Left cardiac atrium (tissue), 4 donors: ENCODE results near the gene ZFPM1. TPM values are rescaled to one million over a fixed set of nuclear protein-coding genes. Genes with fewer than 3 reads are reported as not detected.
A peak's percentile ranks its signal among the peaks of the same experiment; 100 is the strongest.
"Not testable (repeated sequence)": the region's sequence is repeated elsewhere in the genome, so short reads cannot be mapped to it uniquely, and the experiment has no call there.

Experiments used
- ATAC-seq, 2 donors: fragments of 200-7000 bp; cut with Tn5 transposase; one replicate each; pipeline ENCODE4 v1.9.1; 2020; ENCODE audit warnings: mild to moderate bottlenecking in 2 of 2, moderate library complexity in 2 of 2
- DNase-seq: peaks from one replicate; pipeline ENCODE4 v3.0.0-alpha.2; 2020
- intact Hi-C, 2 donors: fragments of 100-400 bp; cut with DNase I; formaldehyde crosslinking; loops; one replicate each; pipeline versions ENCODE4 v1.14.1 to v1.15.1; 2022 to 2023
- total RNA-seq, 2 donors: library from RNA; stranded (reverse); fragmentation: NEBNext Ultra II Directional; extraction: Animal tissue kit (Norgen Biotek cat#: 25700); gene quantifications; one replicate each; pipeline ENCODE4 v1.2.1, GENCODE V29; 2021
- donor health status: DM: no; HTN: yes; CAD: no.
- donor health status: DM: no; HTN: yes; CAD: no; lungs with severe emphysema.
- donor health status: DM: yes; HTN: yes; CAD: no.
- donor health status: Dilated cardiomyopathy.

Gene ZFPM1
- total RNA-seq, 2 donors from 2014 or later, result 7.0 to 11.5 TPM

- ATAC-seq (no peak), DNase-seq (no peak)
- intact Hi-C loops, result no loop called here
Measured at GRCh38 chr16:88515371-88515770, 62.3 kb downstream of the ZFPM1 start.

- no peak for DNase-seq
- intact Hi-C loops, result no loop called here
- no peak for ATAC-seq
Measured at GRCh38 chr16:88515925-88516594, 63.0 kb downstream of the ZFPM1 start.

DNA sequence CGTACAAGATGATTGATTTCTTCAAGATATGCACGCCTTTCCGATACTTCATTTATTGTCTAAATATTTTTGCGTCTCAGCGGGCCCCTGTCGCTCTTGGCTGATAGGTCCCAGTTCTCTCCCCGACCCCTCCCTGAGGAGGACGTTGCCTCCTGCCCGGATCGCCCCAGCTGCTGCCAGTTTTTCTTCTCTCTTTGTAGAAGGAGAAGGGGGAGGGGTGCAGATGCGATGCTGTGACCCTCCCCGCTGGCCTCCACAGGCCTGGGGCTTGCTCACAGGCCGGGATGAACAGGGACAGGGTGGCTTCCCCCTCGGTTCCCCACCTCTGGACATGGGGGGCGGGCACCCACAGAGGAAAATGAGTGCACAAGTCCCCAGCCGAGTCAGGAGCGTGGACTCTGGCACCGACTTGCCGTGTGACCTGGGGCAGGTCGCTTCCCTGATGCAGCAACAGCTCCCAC, 63.6 kb downstream of the ZFPM1 start:
- no peak for ATAC-seq
- no peak for DNase-seq
- intact Hi-C loops, result no loop called here

GRCh38 chr16:88517208-88517774, 64.2 kb downstream of the ZFPM1 start:
- DNase-seq, ATAC-seq, intact Hi-C loops: not testable (repeated sequence)

DNA sequence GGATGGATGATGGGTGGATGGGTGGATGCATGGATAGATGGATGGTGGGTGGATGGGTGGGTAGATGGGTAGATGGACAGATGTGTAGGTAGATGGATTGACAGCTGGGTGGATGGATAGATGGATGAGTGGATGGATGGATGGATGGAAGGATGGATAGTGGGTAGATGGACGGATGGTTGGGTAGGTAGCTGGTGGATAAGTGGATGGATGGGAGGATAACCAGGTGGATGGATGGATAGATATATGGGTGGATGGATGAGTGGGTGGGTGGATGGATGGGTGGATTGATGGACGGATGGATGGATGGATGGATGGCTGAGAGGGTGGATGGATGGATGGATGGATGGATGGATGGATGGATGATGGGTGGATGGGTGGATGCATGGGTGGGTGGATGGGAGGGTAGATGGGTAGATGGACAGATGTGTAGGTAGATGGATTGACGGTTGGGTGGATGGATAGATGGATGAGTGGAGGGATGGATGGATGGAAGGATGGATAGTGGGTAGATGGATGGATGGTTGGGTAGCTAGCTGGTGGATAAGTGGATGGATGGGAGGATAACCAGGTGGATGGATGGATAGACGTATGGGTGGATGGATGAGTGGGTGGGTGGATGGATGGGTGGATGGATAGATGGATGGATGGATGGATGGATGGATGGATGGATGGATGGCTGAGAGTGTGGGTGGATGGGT, 65.5 kb downstream of the ZFPM1 start:
- DNase-seq, ATAC-seq, intact Hi-C loops: not testable (repeated sequence)

DNA sequence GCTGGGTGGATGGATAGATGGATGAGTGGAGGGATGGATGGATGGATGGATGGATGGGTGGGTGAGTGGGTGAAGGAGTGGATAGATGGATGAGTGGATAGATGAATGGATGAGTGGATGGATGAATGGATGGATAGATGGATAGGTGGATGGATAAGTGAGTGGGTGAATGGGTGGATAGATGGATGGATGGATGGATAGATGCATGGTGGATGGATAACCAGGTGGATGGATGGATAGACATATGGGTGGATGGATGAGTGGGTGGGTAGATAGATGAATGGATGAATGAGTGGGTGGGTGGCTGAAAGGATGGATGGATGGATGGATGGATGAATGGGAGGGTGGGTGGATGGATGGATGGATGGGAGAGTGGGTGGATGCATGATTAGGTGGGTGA, 66.2 kb downstream of the ZFPM1 start:
- intact Hi-C loops, result no loop called here
- no peak for DNase-seq
- ATAC-seq, result no peak

DNA sequence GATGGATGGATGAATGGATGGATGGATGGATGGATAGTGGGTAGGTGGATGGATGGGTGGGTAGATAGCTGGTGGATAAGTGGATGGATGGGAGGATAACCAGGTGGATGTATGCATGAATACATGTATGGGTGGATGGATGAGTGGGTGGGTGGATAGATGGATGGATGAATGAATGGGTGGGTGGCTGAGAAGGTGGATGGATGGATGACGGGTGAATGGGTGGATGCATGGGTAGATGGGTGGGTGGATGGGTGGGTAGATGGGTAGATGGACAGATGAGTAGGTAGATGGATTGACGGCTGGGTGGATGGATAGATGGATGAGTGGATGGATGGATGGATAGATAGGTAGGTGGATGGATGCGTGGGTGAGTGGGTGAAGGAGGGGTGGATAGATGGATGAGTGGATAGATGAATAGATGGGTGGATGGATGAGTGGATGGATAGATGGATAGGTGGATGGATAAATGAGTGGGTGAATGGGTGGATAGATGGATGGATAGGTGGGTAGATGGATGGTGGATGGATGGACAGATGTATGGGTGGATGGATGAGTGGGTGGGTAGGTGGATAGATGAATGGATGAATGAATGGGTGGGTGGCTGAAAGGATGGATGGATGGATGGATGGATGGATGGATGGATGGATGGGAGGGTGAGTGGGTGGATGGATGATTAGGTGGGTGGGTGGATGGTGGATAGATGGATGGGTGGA, 67.0 kb downstream of the ZFPM1 start:
- intact Hi-C loops, result no loop called here
- ATAC-seq, result no peak

GRCh38 chr16:88521674-88522073, 68.6 kb downstream of the ZFPM1 start:
- no peak for ATAC-seq
- intact Hi-C loops, result no loop called here
- no peak for DNase-seq

More for the DNA sequence above, 67.0 kb downstream of the ZFPM1 start:
- DNase-seq, result no peak

DNA sequence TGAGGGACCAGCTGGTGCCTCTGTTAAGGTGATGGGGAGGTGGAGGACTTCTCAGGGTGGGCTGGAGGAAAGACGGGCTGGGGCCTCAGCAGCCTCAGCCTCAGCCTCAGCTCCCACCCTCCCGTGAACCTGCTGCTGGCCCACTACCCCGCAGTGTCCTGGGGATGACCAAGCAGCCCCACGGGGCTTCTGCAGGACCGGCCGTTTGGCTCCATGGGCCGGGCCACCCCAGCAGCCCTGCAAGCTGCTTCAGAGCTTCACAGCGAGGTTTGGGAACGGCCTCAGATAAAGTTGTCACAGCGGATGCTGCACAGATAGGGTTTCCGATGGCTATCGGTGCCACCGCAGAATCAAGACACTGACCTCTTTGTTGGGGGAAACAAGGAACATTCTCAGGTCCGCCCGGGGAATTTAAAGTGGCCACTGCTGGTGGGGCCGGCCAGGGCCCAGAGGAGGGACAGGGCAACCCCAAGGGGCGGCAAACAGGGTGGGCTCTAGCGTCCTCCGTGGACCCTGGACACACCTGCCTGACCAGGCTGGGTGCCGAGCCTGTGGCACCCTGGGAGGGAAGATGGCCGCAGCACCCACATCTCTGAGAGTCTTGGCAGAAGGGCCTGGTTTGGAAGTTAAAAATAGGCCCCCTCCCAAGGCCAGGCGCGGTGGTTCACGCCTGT, 69.3 kb downstream of the ZFPM1 start:
- DNase-seq (no peak), ATAC-seq (no peak)
- intact Hi-C loops, result no loop called here

GRCh38 chr16:88523309-88524161, 70.5 kb downstream of the ZFPM1 start:
- intact Hi-C loops, result no loop called here
- ATAC-seq (no peak), DNase-seq (no peak)

- ATAC-seq (no peak), DNase-seq (no peak)
- intact Hi-C loops, result no loop called here
Measured at GRCh38 chr16:88524274-88524972, 71.3 kb downstream of the ZFPM1 start.

DNA sequence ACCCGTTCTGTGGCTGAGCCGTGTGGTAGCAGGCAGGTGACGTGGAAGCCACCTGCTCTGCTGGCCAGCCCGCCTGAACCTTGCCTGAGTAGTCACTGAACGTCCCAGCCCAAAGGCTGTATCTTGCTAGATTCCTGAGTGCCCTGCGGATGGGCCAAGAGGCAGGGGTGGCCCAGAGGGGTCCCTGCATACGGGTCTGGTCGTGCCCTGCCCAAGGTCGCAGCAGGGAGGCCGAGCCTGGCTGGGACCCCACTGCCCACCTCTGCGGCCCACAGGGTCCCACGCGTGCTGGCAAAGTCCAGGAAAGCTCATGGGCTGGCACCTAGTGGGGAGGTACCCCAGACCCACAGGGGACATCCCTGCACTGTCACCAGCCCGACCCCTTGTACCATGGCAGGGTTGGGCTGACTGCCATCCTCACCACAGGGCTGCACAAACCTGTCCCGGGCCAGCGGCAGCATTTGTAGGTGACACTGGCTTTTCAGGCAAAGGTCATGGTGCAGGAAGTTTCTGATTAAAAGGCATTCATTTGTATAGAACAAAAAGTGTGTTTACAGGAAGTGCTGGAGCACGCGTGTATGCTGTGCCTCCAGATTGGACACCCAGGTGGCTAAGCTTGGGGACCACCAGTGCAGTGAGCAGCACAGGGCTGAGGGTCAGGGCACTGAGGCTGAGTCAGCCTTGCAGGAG, 72.0 kb downstream of the ZFPM1 start:
- ATAC-seq (no peak), DNase-seq (no peak)
- intact Hi-C loops, result loop anchor here in 1 of 2 donors (5.0 kb wide), 1 partner anchor 83 kb away; no protein-coding TSS in a partner anchor

DNA sequence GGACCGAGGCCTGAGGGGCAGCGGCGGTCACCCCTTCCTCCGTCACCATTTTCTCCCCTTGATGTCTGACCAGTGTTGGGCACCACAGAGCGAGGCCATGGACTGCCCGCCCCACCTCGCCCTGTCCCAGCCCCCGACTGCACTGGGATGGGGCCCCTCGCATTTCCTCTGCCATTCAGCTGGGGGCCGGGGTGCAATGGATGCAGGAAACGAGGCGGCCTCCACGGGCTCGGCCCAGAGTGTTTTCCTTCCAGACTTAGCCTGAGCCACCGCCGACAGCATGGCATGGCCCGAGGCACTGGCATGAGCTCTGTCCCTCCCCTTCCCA, 72.5 kb downstream of the ZFPM1 start:
- DNase-seq, result no peak
- ATAC-seq, result no peak
- intact Hi-C loops, result loop anchor here in 1 of 2 donors (5.0 kb wide), 1 partner anchor 83 kb away; no protein-coding TSS in a partner anchor

- DNase-seq, result peak; percentile 21
- intact Hi-C loops, result loop anchor here in 1 of 2 donors (5.0 kb wide), 1 partner anchor 84 kb away; no protein-coding TSS in a partner anchor
- ATAC-seq, result peak; percentile 1
Measured at GRCh38 chr16:88526008-88526905, 73.2 kb downstream of the ZFPM1 start.

DNA sequence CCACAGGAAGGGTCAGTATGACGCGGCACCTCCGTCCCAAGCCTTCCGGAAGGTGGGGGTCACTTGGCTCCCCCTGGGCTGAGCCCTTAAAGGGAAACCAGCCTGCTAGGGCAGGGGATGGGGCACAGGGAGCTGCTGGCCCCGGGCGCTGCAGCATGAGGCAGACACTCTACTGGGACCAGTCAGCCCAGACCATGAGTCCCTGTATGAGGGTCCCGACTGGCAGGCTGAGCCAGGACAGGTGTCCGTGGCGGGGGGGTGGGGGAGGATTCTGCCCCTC, 73.8 kb downstream of the ZFPM1 start:
- intact Hi-C loops, result loop anchor here (1.0 to 5.0 kb wide), 2 partner anchors 84 to 85 kb away; no protein-coding TSS in a partner anchor
- peak; percentile 57 for DNase-seq
- ATAC-seq, result peak; percentile 14 to 21
